Measurements from ENCODE around the gene GJB5. TPM values are rescaled to one million over a fixed set of nuclear protein-coding genes. Genes with fewer than 3 reads are reported as not detected.
"Not testable (repeated sequence)": the region's sequence is repeated elsewhere in the genome, so short reads cannot be mapped to it uniquely, and the experiment has no call there.

GJB5 gene
- total RNA-seq, 1 donor from 2014 or later = not detected

DNA sequence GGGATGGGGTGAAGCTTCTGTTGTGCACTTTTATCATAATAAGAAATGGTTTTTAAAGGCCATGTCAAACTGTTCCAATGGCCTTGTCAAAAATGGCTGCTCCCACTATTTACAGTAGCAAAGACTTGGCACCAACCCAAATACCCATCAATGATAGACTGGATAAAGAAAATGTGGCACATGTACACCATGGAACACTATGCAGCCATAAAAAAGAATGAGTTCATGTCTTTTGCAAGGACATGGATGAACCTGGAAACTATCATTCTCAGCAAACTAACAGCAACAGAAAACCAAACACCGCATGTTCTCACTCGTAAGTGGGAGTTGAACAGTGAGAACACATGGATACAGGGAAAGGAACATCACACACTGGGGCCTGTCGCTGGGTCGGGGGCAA, 18.3 kb downstream of the GJB5 start:
- DNase-seq (ENCODE audit: extremely low read depth, low read depth, low spot score) = not testable (repeated sequence)

DNA sequence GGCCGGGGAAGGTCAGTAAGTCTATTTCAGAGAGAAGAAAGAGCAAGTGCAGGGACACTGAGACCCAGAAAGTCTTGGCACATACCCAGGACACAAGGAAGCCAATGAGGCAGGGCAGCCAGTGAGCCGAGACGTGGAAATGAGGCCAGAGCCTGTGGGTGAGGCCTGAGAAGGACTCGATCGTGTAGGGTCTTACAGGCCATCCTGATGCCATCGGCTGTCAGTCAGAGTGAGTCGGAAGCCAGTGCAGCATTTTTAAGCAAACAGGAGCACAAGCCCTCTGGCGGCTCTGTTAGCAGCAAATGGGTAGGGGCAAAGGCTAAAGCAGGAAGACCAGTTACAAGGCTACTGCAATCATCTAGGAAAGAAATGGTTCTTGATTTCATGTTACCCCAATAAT, 20.1 kb downstream of the GJB5 start:
- no peak for DNase-seq (ENCODE audit: extremely low read depth, low read depth, low spot score)

DNA sequence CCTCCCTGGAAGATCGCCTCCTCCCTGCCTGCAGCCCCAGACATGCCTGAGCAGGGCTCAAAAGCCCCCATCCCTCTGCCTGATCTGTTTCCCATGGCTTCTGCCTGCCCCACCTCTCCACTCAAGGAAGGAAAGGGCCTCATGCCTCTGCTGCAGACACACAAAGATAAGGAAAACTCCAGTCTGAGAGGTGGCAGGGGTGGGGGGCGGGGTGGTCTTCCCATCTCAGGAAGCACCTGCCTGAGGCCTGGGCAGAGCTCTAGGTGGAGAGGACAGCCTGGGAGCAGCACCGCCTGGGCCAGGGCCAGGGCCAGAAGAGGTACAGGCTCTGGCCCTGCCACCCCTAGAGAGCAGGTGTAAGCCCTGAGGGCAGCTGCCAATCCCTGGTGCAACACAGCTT, 22.1 kb downstream of the GJB5 start:
- DNase-seq (ENCODE audit: extremely low read depth, low read depth, low spot score) = no peak

DNA sequence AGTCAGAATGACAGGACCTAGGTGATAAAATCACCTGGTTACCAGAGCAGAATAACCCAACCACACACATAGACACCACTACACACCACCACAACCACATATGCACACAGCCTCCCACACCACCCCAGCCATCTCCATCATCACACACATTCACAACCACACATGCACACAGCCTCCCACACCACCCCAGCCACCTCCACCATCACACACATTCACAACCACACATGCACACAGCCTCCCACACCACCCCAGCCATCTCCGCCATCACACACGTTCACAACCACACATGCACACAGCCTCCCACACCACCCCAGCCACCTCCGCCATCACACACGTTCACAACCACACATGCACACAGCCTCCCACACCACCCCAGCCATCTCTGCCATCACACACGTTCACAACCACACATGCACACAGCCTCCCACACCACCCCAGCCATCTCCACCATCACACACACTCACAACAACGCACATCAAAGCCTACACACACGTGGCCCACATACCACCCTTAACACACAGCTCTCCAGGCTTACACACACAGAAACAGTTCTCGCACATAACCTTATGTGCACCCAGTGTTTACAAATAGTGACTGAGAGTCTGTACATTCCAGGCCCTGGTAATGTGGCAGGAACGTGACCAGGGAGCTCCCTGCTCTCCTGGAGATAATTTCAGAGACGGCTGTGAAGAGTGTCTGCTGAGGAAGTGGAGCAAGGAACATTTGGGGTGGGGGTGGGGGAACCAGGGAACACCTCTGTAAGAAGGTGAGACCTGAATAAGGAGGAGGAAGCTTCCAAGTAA, 22.9 kb downstream of the GJB5 start:
- no peak for DNase-seq (ENCODE audit: extremely low read depth, low read depth, low spot score)

DNA sequence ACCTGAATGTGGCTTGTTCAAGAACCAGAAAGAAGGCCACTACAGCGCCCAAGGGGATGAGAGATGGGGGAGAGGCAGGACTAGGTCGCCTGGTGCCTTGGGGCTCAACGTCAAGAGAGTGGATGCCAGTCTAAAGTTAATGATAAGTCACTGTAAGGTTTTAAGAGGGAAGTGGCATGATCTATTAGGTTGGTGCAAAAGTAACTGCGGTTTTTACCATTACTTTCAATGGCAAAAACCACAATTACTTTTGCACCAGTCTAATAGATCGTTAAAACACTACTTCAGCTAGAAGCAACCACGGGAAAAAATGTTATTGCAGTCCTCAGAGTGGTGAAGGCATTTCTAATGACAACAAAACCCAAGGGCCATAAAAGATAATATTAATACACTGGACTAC, 23.5 kb downstream of the GJB5 start:
- no peak for DNase-seq (ENCODE audit: extremely low read depth, low read depth, low spot score)

DNA sequence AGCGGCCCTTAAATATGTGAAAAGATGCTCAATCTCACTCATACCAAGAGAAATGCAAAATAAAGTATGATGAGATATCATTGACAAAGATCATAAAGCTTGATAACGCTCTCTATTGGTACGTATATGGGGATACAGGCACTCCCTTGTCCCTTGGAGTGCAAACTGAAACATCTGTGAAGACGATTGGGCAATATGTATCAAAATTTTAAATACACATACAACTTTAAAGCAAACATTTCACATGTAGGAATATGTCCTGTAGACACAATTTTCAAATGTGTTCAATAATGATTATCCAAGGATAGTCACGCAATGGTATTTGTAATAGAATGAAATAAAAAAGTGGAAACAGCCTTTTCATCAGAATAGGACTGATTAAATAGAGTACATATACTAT, 24.2 kb downstream of the GJB5 start:
- no peak for DNase-seq (ENCODE audit: extremely low read depth, low read depth, low spot score)

DNA sequence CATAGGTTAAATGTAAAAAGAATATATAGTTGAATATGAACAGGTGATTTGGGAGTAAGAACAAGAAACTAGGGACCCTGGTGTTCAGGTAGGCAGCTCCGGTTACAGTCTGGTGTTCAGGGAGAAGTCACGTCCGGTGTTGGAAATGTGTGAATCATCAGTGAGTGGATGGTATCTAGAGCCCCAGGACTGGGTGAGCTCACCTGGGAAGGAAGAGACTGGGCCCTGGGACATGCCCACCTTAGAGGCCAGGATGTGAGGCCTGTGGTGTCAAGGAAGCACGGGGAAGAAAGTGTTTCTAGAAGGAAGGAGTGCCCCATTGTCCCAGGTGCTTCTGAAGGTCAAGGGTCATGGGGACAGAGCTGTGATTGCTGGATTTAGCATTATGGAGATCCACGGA, 24.7 kb downstream of the GJB5 start:
- no peak for DNase-seq (ENCODE audit: extremely low read depth, low read depth, low spot score)

DNA sequence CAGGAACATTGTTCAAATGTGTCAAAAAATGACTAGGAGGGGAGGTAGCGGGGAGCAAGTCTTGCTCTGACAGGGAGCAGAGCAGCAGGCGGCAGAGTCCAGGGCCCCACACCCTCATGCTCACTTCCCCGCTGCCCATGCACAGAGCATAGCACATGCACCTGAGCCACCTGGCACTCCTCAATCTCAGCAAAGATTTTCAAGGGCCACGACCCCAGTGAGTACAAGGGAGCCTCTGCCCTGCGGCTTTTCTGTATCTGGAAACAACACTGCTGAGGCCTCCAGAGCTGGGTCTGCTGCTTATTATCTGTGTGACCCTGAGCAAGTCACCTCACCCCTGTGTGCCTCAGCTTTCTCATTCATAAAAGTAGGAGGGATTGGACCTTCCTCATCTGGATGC, 25.1 kb downstream of the GJB5 start:
- no peak for DNase-seq (ENCODE audit: extremely low read depth, low read depth, low spot score)

DNA sequence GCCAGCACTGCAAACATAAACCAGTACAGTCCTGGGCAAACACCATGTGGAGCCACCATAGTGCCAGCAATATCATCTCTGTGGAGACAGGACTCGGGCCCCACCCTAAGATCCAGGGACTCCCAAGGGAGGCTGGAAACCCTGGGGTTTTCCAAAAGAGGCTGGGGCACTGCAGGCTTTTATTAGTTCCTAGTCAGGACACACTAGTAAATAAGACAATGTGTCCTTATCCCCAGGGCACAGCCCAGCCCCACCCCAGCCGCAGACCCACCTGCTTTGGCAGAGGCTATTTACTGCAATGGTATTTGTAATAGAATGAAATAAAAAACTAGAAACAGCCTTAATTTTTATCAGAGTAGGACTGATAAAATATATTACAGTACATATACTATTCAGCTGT, 25.7 kb downstream of the GJB5 start:
- DNase-seq (ENCODE audit: extremely low read depth, low read depth, low spot score) = no peak

DNA sequence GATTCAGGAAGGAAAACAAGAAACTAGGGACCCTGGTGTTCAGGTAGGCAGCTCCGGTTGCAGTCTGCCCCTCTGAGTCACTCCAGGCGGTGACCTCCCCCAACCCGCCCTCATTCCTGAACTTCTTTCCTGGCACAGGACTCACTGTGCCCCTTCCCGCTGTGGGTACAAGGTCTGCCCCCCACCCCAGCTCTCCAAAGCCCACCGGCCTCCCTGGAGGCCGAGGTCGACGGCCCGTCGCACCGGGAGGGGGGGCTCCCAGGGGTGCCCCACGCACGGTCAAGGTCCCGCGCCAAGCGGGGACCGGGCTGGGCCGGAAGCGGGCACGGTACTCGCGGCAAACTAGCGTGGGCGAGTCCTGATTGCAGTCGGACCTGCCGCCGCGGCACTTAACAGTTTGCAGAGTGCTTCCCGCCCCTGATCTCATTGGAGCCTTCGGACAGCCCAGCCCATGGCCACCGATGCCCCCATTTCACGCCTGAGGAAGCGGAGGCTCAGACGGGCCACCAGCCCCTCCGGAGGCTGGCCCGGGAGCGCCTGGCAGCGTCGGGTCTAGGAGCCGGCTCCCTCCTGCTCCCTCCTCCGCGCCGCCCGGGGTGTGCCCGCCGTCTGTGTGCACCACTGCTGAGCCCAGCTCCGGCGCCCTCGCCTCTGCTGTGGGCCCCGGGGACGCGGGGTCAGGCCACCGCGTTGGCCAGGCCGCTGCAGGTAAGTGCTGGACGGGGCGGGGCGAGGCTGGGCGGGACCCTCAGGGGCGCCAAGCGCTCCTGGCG, 26.4 kb downstream of the GJB5 start, which contains the start of gene GJB3:
Gene GJB3 (plus strand): TSS at position 144 of the 773 bp plus-strand sequence. CDS start 3,549 bp downstream, outside the sequence.
- no peak for DNase-seq (ENCODE audit: extremely low read depth, low read depth, low spot score)

DNA sequence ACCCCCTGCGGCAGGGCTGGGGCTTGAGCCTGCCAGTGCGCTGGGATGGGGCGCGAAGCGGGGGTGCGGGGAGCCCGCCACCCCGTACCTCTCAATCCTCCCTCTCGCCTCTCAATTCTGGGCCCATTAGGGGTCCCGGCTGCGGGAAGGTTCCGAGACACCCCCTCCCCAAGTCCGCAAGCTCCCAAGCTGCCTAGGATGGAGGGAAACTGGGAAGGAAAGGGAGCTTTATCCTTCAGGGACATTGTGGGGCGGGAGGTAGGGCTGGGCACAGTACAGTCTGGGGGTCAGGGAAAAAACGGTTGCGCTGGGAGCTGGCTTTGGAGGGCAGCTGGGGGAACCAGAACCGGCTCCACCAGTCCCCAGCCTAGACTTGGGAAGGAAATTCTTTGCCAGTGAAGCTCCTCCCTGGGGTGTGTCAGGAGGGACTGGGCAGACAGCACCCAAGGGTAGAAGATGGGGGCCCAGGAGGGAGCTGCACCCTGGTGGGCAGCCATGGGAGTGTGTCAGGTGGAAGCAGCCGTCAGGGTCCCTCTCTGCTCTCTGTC, 27.1 kb downstream of the GJB5 start:
- DNase-seq (ENCODE audit: extremely low read depth, low read depth, low spot score) = no peak

DNA sequence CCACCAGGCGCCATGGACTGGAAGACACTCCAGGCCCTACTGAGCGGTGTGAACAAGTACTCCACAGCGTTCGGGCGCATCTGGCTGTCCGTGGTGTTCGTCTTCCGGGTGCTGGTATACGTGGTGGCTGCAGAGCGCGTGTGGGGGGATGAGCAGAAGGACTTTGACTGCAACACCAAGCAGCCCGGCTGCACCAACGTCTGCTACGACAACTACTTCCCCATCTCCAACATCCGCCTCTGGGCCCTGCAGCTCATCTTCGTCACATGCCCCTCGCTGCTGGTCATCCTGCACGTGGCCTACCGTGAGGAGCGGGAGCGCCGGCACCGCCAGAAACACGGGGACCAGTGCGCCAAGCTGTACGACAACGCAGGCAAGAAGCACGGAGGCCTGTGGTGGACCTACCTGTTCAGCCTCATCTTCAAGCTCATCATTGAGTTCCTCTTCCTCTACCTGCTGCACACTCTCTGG, 29.9 kb downstream of the GJB5 start:
- no peak for DNase-seq (ENCODE audit: extremely low read depth, low read depth, low spot score)

DNA sequence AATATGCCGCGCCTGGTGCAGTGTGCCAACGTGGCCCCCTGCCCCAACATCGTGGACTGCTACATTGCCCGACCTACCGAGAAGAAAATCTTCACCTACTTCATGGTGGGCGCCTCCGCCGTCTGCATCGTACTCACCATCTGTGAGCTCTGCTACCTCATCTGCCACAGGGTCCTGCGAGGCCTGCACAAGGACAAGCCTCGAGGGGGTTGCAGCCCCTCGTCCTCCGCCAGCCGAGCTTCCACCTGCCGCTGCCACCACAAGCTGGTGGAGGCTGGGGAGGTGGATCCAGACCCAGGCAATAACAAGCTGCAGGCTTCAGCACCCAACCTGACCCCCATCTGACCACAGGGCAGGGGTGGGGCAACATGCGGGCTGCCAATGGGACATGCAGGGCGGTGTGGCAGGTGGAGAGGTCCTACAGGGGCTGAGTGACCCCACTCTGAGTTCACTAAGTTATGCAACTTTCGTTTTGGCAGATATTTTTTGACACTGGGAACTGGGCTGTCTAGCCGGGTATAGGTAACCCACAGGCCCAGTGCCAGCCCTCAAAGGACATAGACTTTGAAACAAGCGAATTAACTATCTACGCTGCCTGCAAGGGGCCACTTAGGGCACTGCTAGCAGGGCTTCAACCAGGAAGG, 30.5 kb downstream of the GJB5 start:
- DNase-seq (ENCODE audit: extremely low read depth, low read depth, low spot score) = no peak

DNA sequence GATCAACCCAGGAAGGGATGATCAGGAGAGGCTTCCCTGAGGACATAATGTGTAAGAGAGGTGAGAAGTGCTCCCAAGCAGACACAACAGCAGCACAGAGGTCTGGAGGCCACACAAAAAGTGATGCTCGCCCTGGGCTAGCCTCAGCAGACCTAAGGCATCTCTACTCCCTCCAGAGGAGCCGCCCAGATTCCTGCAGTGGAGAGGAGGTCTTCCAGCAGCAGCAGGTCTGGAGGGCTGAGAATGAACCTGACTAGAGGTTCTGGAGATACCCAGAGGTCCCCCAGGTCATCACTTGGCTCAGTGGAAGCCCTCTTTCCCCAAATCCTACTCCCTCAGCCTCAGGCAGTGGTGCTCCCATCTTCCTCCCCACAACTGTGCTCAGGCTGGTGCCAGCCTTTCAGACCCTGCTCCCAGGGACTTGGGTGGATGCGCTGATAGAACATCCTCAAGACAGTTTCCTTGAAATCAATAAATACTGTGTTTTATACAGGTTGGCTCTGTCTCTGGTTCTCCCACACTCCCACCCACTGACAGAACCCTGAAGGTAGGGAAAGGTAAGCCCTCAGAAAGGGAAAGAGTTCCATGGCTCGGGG, 31.1 kb downstream of the GJB5 start:
- no peak for DNase-seq (ENCODE audit: extremely low read depth, low read depth, low spot score)

DNA sequence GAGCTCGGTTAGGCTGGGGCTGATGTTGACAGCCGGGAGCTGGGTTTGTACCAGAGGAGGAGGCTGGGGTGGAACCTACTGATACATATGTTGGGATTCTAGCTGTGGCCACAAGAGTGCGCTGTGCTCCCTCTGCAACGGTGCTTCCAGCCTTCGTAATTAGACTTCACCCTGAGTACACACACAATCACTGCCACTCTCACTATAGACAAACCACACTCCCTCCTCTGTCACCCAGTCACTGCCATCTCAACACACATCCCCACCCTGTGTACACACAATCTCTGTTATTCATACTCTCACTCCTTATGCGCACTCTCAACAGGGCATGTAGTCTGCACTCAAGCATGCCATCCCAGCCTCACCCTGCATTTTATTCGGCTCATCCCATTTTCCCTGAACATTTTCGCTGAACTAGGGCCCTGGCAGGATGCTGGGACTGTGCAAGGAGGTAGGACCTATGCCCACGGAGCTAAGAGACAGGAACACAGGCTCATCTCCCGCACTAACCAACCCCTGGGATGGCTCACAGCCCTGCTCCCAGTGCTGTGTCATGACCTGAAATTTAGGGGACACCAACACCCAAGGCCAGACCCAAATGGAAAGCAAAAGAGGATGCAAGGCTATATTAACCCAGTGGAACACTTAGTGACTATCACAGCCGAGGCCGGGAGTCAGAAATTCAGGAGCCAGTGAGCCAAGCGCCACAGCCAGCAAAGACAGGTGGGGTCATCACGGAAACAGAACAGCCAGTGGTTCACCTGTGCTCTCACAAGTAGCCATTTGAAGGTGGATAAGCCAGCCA, 31.9 kb downstream of the GJB5 start:
- peak; percentile 37 for DNase-seq (ENCODE audit: extremely low read depth, low read depth, low spot score)

DNA sequence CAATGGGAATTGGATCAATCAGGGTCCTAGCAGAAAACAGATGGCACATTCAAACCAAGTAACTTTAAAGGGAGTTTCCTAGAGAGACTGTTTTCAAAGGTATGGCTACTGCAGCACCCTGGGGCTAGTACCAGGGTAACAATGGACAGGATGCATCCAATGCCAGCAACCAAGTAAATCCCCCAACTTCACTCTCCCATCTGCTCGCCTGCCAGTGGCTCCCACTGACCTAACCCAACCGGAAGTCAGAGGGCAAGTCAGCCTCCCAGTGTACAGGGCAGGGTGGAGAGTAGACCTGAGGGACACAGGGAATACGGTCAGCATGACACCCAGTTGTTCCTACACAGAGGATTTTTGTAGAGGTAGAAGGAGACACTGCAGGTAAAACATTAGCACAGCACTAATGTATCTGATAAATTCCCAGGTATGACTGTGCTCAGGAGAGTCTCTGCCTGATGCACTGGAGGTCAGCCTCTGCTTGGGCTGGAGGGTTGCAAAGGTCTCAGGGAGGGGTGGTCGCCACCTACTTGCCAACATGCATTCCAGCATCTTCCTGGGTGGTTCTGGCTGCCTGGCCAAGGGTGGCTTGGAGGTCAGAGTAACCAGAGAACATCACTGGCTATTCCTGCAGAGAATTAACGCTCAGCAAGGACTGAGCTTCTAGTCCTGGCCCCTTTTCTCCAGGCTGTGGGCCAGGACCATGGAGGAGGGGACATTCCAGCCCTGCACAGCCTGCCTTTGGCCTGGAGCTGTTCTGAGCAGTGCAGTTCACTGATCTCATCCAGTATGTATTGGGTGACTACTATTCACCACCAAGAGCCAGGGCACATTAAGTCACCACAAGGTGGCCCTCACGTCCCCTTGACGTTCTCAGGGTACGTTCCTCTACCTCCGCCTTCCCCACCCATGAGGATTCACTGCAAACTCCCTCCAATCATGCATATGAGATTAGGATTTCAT, 32.9 kb downstream of the GJB5 start:
- DNase-seq (ENCODE audit: extremely low read depth, low read depth, low spot score) = no peak

DNA sequence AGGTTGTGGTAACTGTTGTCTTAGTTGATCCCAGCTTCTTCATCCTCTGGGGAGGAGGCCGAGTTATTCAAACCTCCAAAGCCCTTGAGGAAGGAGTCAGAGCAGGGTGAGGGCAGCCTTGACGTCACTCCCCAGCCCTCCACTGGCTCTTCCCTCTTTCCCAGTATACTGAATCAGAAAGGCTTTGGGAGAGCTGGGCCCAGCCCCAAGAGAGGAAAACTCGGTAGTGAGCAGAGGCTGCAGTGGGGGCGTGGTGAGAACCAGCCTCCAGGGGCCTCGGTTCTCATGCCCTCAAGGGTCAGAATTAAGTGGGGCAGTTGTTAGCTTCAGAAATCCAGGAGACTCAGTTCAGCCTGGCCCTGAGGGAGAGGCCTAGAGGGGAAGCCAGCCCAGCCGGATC, 36.1 kb downstream of the GJB5 start:
- no peak for DNase-seq (ENCODE audit: extremely low read depth, low read depth, low spot score)

DNA sequence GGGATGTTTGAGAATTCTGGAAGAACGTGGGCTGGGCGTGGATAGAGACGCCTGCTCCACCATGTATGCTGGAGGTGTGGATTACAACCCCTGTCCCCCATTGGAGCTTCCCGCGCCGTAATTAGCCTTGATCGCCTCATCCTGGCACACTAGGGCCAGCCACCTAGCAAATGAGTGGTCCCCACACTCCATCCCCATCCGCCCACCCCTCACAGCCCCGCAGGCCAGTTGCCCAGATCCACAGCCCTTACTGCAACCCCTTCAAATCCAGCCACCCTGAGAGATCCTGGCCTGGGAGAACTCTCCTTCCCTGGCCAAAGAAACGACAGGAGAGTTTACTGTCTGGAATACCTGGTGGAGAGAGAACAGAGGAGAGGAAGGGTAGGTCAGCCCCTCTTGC, 37.6 kb downstream of the GJB5 start:
- no peak for DNase-seq (ENCODE audit: extremely low read depth, low read depth, low spot score)

Data from glomerular endothelial cell (primary cell).